Caco-2 (cell line): ENCODE results near the gene ACTR1B. TPM values are rescaled to one million over a fixed set of nuclear protein-coding genes. Genes with fewer than 3 reads are reported as not detected.
"Not testable (repeated sequence)": the region's sequence is repeated elsewhere in the genome, so short reads cannot be mapped to it uniquely, and the experiment has no call there.

Source experiments
- Bru-seq: library from RNA; stranded (reverse); fragments of 400-500 nt; gene quantifications from one replicate; lab custom pipeline; 2021; lab: Mats Ljungman, UMichigan
- BruChase-seq, 2 experiments: library from RNA; stranded (reverse); fragments of 400-500 nt; gene quantifications; one replicate each; lab custom pipeline; 2021; lab: Mats Ljungman, UMichigan
- BruUV-seq: library from RNA; stranded (reverse); fragments of 400-500 nt; replicated peaks from 2 replicates; lab custom pipeline; 2021; lab: Mats Ljungman, UMichigan
- CTCF ChIA-PET: fragments of 300-600 bp; sonication (Branson Sonifier 250); formaldehyde crosslinking; loops from one replicate; lab custom pipeline; 2022; ENCODE audit warnings: antibody characterized with exemption; lab: Charles Lee
- POLR2A ChIA-PET: fragments of 300-600 bp; sonication (Branson Sonifier 250); formaldehyde crosslinking; loops from one replicate; lab custom pipeline; 2022; ENCODE audit warnings: antibody characterized with exemption; lab: Charles Lee
- DNase-seq, 2 experiments: peaks; one replicate each; pipeline versions ENCODE4 v3.0.0 to v3.0.0-alpha.2; 2020 to 2022
- H3K27me3 ChIP-seq: replicated peaks from 2 replicates; pipeline ENCODE4 v1.6.0; 2011; ENCODE audit warnings: low read length; ENCODE audit not compliant: control insufficient read depth, insufficient read depth
- H3K36me3 ChIP-seq: 2 replicates; pipeline ENCODE4 v1.5.1; 2011; ENCODE audit warnings: low read length; ENCODE audit not compliant: control insufficient read depth, insufficient read depth
- H3K4me1 ChIP-seq: fragments of 250-450 bp; sonication (Bioruptor Pico); 2 replicates; pipeline ENCODE4 v1.5.1; 2020; ENCODE audit warnings: mild to moderate bottlenecking
- H3K4me3 ChIP-seq: 2 replicates; pipeline ENCODE4 v1.5.1; 2011; ENCODE audit warnings: low read depth, mild to moderate bottlenecking, control low read depth, low read length
- H3K9me3 ChIP-seq: fragments of 250-450 bp; sonication (Bioruptor Pico); 2 replicates; pipeline ENCODE4 v1.5.1; 2020; ENCODE audit warnings: mild to moderate bottlenecking, moderate library complexity
- H3K27ac Mint-ChIP-seq: one replicate; pipeline ENCODE4 v1.8.0; 2022; ENCODE audit warnings: mixed read lengths; ENCODE audit not compliant: unreplicated experiment
- H3K27me3 Mint-ChIP-seq: one replicate; pipeline ENCODE4 v1.8.0; 2022; ENCODE audit warnings: mixed read lengths; ENCODE audit not compliant: insufficient read depth, unreplicated experiment
- H3K36me3 Mint-ChIP-seq: one replicate; pipeline ENCODE4 v1.8.0; 2022; ENCODE audit warnings: mild to moderate bottlenecking, mixed read lengths; ENCODE audit not compliant: insufficient read depth, unreplicated experiment
- H3K4me1 Mint-ChIP-seq: one replicate; pipeline ENCODE4 v1.8.0; 2022; ENCODE audit warnings: low read depth, mixed read lengths; ENCODE audit not compliant: unreplicated experiment
- H3K4me3 Mint-ChIP-seq: one replicate; pipeline ENCODE4 v1.8.0; 2022; ENCODE audit warnings: mild to moderate bottlenecking, moderate library complexity, mixed read lengths; ENCODE audit not compliant: unreplicated experiment
- H3K9me3 Mint-ChIP-seq: one replicate; pipeline ENCODE4 v1.8.0; 2022; ENCODE audit warnings: mixed read lengths; ENCODE audit not compliant: unreplicated experiment
- CTCF ChIP-seq, 2 experiments: fragments of 200-600 bp in 1 of 2; IDR thresholded peaks; 1 replicate in 1 of 2; 2 replicates in 1 of 2; pipeline versions ENCODE4 v1.5.1 to v1.8.0; 2011 to 2022; ENCODE audit warnings: antibody characterized with exemption in 1 of 2, control low read depth in 1 of 2, inconsistent platforms in 1 of 2, low read depth in 1 of 2, low read length in 1 of 2, mild to moderate bottlenecking in 1 of 2, moderate library complexity in 1 of 2; ENCODE audit not compliant: insufficient read depth in 1 of 2, severe bottlenecking in 1 of 2, unreplicated experiment in 1 of 2
- intact Hi-C: fragments of 100-400 bp; cut with micrococcal nuclease; formaldehyde crosslinking; loops from one replicate; pipeline ENCODE4 v1.10.0; 2022; ENCODE audit not compliant: unreplicated experiment
- long read RNA-seq: library from polyadenylated mRNA; stranded (forward); transcript quantifications from one replicate; pipeline ENCODE4 v2.0.0, GENCODE V29; 2022
- total RNA-seq: library from RNA; stranded (reverse); gene quantifications from 2 replicates; pipeline ENCODE4 v1.2.3, GENCODE V29; 2022

The ACTR1B gene
- total RNA-seq, result 41.1 and 42.3 TPM in 2 replicates
- Bru-seq, nascent RNA, result percentile 77 among the genes with signal in this experiment
- percentile 84 among the genes with signal in this experiment for BruChase-seq, experiment 1, labeled RNA remaining after a 2-hour chase
- BruChase-seq, experiment 2, labeled RNA remaining after a 6-hour chase, result percentile 75 among the genes with signal in this experiment
- long read RNA-seq, partial matches to known transcripts, result 4 of 14 reads
- long read RNA-seq, other reads (novel, unspliced or antisense), result 7 of 14 reads

GRCh38 chr2:97663962-97664635 is at the start of gene ACTR1B:
ACTR1B (minus strand) TSS chr2:97664044; CDS start chr2:97663890, 154 bp downstream.
- peak within 1 kb of the TSS; percentile 98 for H3K27ac Mint-ChIP-seq
- POLR2A ChIA-PET, result interaction anchor here (0.5 to 3.9 kb wide), 9 partner anchors 8 to 1329 kb away, joined by 3 to 82 read pairs (median 3); partner anchors contain the start of gene COX5B
- H3K36me3 Mint-ChIP-seq, result peaks cover 25% of the 10 kb centered on the region
- peak within 1 kb of the TSS; percentile 94 for H3K4me3 Mint-ChIP-seq
- intact Hi-C loops, result loop anchor here (1.0 kb wide), 3 partner anchors 19 to 74 kb away; no protein-coding TSS in a partner anchor
- H3K27me3 ChIP-seq, result no peaks in the 10 kb centered on the region
- TF ChIP-seq CTCF (IDR thresholded peaks at IDR 0.05; ENCODE audit: insufficient read depth in 1 of 2, low read depth in 1 of 2, low read length in 1 of 2, severe bottlenecking in 1 of 2, unreplicated experiment in 1 of 2), result peak; percentile 65 to 75
- no peaks in the 10 kb centered on the region for H3K27me3 Mint-ChIP-seq
- no TSS peak for BruUV-seq
- no peaks in the 10 kb centered on the region for H3K9me3 Mint-ChIP-seq
- H3K9me3 ChIP-seq, result no peaks in the 10 kb centered on the region
- H3K4me3 ChIP-seq, result peak within 1 kb of the TSS; percentile 73
- H3K4me1 Mint-ChIP-seq, result peaks cover 11% of the 10 kb centered on the region
- H3K36me3 ChIP-seq, result no peaks in the 10 kb centered on the region; the same call in 1 of the 2 replicates
- H3K4me1 ChIP-seq, result peaks cover 6% of the 10 kb centered on the region
- CTCF ChIA-PET, result interaction anchor here (0.6 to 4.0 kb wide), 11 partner anchors 9 to 1895 kb away, joined by 3 to 42 read pairs (median 7); partner anchors contain the start of genes ANKRD36B and COX5B
- peak; percentile 99 for DNase-seq

DNA sequence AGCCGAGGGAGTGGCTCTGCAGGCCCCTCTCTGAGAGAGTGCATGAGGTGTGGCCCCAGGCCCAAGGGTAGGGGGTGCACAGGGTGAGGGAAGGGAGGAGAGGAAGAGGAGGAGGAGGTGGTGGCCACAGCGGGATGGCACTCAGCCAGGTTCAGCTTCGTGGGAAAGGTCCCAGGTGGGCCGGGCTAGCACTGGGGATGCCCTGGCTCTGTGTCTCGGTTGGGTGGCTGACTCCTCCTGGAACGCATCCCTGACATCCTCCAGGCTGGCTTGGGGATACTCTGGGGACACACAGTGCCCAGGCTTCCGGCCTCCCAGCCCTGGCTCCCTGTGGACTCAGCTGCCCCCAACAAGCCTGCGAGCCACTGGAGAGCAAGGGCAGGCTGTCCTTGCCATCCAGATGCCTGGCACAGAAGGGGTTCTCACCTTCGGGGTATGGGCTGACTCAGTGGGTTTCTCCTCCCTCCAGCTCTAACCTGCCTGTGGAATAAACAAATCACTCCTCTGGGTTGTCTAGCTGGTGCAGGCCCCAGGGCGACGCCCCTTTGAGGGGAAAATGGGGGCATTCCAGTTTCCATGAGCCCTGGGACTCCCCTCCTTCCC is 49.0 kb upstream of the ACTR1B start:
- no peaks in the 10 kb centered on the region for H3K9me3 Mint-ChIP-seq
- H3K27me3 Mint-ChIP-seq, result no peaks in the 10 kb centered on the region
- Histone ChIP-seq H3K4me1 (peaks cover 30% of the 10 kb centered on the region), H3K36me3 (no peaks in the 10 kb centered on the region), H3K4me3 (no peak overlapping the region), H3K27me3 (no peaks in the 10 kb centered on the region), H3K9me3 (no peaks in the 10 kb centered on the region)
- BruUV-seq, result no TSS peak
- no peaks in the 10 kb centered on the region for H3K36me3 Mint-ChIP-seq
- no peak for DNase-seq
- CTCF ChIA-PET, result interaction anchor here (2.1 kb wide), 1 partner anchor 13 kb away, joined by 5 read pairs; no protein-coding TSS in a partner anchor
- H3K4me3 Mint-ChIP-seq, result no peak overlapping the region
- POLR2A ChIA-PET, result no interaction called here
- intact Hi-C loops, result no loop called here
- H3K4me1 Mint-ChIP-seq, result peaks cover 34% of the 10 kb centered on the region
- peak overlapping the region; percentile 48 for H3K27ac Mint-ChIP-seq
- no peak for TF ChIP-seq CTCF (IDR thresholded peaks at IDR 0.05; ENCODE audit: insufficient read depth in 1 of 2, low read depth in 1 of 2, low read length in 1 of 2, severe bottlenecking in 1 of 2, unreplicated experiment in 1 of 2)

- H3K9me3 Mint-ChIP-seq, H3K36me3 Mint-ChIP-seq, POLR2A ChIA-PET, H3K27me3 ChIP-seq, H3K9me3 ChIP-seq, H3K4me3 ChIP-seq, intact Hi-C loops, BruUV-seq, DNase-seq, H3K36me3 ChIP-seq, H3K27me3 Mint-ChIP-seq: not testable (repeated sequence)
- Mint-ChIP-seq H3K4me3 (peak overlapping the region; percentile 43), H3K4me1 (peaks cover 34% of the 10 kb centered on the region), H3K27ac (peak overlapping the region; percentile 48)
- peaks cover 30% of the 10 kb centered on the region for H3K4me1 ChIP-seq
- CTCF ChIA-PET, result interaction anchor here (2.1 kb wide), 1 partner anchor 12 kb away, joined by 5 read pairs; no protein-coding TSS in a partner anchor
Measured at GRCh38 chr2:97712175-97712574, 48.3 kb upstream of the ACTR1B start.
